ENCODE measurements around the gene HBA2. TPM values are rescaled to one million over a fixed set of nuclear protein-coding genes. Genes with fewer than 3 reads are reported as not detected.
A peak's percentile ranks its signal among the peaks of the same experiment; 100 is the strongest.
"Not testable (repeated sequence)": the region's sequence is repeated elsewhere in the genome, so short reads cannot be mapped to it uniquely, and the experiment has no call there.

The HBA2 gene
- total RNA-seq, 1 donor from 2014 or later: 0.57 TPM

GRCh38 chr16:170788-171187 is 1.9 kb upstream of the HBA2 start:
- no peak overlapping the region for H3K4me3 Mint-ChIP-seq
- peaks cover 61% of the 10 kb centered on the region for H3K27me3 Mint-ChIP-seq (ENCODE audit: insufficient read depth)
- intact Hi-C loops (cut with micrococcal nuclease): no loop called here

GRCh38 chr16:173211-173854 is 657 bp downstream of the HBA2 start:
- DNase-seq (ENCODE audit: low spot score); H3K9me3 Mint-ChIP-seq; H3K36me3 Mint-ChIP-seq (ENCODE audit: low read depth); intact Hi-C loops (cut with micrococcal nuclease); H3K27ac Mint-ChIP-seq; H3K4me3 Mint-ChIP-seq; H3K4me1 Mint-ChIP-seq (ENCODE audit: low read depth): not testable (repeated sequence)
- peaks cover 56% of the 10 kb centered on the region for H3K27me3 Mint-ChIP-seq (ENCODE audit: insufficient read depth)

More at GRCh38 chr16:170788-171187, 1.9 kb upstream of the HBA2 start:
- no peaks in the 10 kb centered on the region for H3K9me3 Mint-ChIP-seq
- no peaks in the 10 kb centered on the region for H3K36me3 Mint-ChIP-seq (ENCODE audit: low read depth)
- peaks cover 5% of the 10 kb centered on the region for H3K4me1 Mint-ChIP-seq (ENCODE audit: low read depth)
- H3K27ac Mint-ChIP-seq: no peak overlapping the region
- DNase-seq (ENCODE audit: low spot score): no peak

DNA sequence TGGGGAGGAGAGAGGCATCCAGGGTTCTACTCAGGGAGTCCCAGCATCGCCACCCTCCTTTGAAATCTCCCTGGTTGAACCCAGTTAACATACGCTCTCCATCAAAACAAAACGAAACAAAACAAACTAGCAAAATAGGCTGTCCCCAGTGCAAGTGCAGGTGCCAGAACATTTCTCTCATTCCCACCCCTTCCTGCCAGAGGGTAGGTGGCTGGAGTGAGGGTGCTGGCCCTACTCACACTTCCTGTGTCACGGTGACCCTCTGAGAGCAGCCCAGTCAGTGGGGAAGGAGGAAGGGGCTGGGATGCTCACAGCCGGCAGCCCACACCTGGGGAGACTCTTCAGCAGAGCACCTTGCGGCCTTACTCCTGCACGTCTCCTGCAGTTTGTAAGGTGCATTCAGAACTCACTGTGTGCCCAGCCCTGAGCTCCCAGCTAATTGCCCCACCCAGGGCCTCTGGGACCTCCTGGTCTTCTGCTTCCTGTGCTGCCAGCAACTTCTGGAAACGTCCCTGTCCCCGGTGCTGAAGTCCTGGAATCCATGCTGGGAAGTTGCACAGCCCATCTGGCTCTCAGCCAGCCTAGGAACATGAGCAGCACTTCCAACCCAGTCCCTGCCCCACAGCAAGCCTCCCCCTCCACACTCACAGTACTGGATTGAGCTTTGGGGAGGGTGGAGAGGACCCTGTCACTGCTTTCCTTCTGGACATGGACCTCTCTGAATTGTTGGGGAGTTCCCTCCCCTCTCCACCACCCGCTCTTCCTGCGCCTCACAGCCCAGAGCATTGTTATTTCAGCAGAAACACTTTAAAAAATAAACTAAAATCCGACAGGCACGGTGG is 1.5 kb downstream of the HBA2 start:
- H3K4me3 Mint-ChIP-seq: peak overlapping the region; percentile 26

DNA sequence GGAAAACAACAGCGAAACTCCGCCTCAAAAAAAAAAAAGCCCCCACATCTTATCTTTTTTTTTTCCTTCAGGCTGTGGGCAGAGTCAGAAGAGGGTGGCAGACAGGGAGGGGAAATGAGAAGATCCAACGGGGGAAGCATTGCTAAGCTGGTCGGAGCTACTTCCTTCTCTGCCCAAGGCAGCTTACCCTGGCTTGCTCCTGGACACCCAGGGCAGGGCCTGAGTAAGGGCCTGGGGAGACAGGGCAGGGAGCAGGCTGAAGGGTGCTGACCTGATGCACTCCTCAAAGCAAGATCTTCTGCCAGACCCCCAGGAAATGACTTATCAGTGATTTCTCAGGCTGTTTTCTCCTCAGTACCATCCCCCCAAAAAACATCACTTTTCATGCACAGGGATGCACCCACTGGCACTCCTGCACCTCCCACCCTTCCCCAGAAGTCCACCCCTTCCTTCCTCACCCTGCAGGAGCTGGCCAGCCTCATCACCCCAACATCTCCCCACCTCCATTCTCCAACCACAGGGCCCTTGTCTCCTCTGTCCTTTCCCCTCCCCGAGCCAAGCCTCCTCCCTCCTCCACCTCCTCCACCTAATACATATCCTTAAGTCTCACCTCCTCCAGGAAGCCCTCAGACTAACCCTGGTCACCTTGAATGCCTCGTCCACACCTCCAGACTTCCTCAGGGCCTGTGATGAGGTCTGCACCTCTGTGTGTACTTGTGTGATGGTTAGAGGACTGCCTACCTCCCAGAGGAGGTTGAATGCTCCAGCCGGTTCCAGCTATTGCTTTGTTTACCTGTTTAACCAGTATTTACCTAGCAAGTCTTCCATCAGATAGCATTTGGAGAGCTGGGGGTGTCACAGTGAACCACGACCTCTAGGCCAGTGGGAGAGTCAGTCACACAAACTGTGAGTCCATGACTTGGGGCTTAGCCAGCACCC is 2.6 kb downstream of the HBA2 start:
- H3K36me3 Mint-ChIP-seq (ENCODE audit: low read depth): no peaks in the 10 kb centered on the region
- H3K27ac Mint-ChIP-seq: no peak overlapping the region
- DNase-seq (ENCODE audit: low spot score): no peak
- peak overlapping the region; percentile 30 for H3K4me3 Mint-ChIP-seq
- H3K4me1 Mint-ChIP-seq (ENCODE audit: low read depth): peaks cover 1% of the 10 kb centered on the region
- peaks cover 61% of the 10 kb centered on the region for H3K27me3 Mint-ChIP-seq (ENCODE audit: insufficient read depth)
- intact Hi-C loops (cut with micrococcal nuclease): no loop called here
- no peaks in the 10 kb centered on the region for H3K9me3 Mint-ChIP-seq

More for the DNA sequence above, 1.5 kb downstream of the HBA2 start:
- H3K36me3 Mint-ChIP-seq (ENCODE audit: low read depth); H3K4me1 Mint-ChIP-seq (ENCODE audit: low read depth); H3K27ac Mint-ChIP-seq; DNase-seq (ENCODE audit: low spot score); intact Hi-C loops (cut with micrococcal nuclease); H3K9me3 Mint-ChIP-seq: not testable (repeated sequence)
- peaks cover 62% of the 10 kb centered on the region for H3K27me3 Mint-ChIP-seq (ENCODE audit: insufficient read depth)

GRCh38 chr16:176006-176405 is 3.3 kb downstream of the HBA2 start:
- H3K36me3 Mint-ChIP-seq (ENCODE audit: low read depth); intact Hi-C loops (cut with micrococcal nuclease); DNase-seq (ENCODE audit: low spot score); H3K9me3 Mint-ChIP-seq; H3K27ac Mint-ChIP-seq; H3K4me3 Mint-ChIP-seq; H3K4me1 Mint-ChIP-seq (ENCODE audit: low read depth): not testable (repeated sequence)
- peaks cover 55% of the 10 kb centered on the region for H3K27me3 Mint-ChIP-seq (ENCODE audit: insufficient read depth)

DNA sequence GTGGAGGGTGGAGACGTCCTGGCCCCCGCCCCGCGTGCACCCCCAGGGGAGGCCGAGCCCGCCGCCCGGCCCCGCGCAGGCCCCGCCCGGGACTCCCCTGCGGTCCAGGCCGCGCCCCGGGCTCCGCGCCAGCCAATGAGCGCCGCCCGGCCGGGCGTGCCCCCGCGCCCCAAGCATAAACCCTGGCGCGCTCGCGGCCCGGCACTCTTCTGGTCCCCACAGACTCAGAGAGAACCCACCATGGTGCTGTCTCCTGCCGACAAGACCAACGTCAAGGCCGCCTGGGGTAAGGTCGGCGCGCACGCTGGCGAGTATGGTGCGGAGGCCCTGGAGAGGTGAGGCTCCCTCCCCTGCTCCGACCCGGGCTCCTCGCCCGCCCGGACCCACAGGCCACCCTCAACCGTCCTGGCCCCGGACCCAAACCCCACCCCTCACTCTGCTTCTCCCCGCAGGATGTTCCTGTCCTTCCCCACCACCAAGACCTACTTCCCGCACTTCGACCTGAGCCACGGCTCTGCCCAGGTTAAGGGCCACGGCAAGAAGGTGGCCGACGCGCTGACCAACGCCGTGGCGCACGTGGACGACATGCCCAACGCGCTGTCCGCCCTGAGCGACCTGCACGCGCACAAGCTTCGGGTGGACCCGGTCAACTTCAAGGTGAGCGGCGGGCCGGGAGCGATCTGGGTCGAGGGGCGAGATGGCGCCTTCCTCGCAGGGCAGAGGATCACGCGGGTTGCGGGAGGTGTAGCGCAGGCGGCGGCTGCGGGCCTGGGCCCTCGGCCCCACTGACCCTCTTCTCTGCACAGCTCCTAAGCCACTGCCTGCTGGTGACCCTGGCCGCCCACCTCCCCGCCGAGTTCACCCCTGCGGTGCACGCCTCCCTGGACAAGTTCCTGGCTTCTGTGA is 4.1 kb downstream of the HBA2 start, which contains the start of gene HBA1:
HBA1 (plus strand) TSS at position 204 of the 906 bp plus-strand sequence; CDS start at position 241, 37 bp downstream.
- H3K27ac Mint-ChIP-seq; intact Hi-C loops (cut with micrococcal nuclease); H3K4me1 Mint-ChIP-seq (ENCODE audit: low read depth); H3K36me3 Mint-ChIP-seq (ENCODE audit: low read depth); DNase-seq (ENCODE audit: low spot score); H3K9me3 Mint-ChIP-seq: not testable (repeated sequence)
- Mint-ChIP-seq H3K27me3 (ENCODE audit: insufficient read depth) (peaks cover 50% of the 10 kb centered on the region), H3K4me3 (peak within 1 kb of the TSS; percentile 30)

DNA sequence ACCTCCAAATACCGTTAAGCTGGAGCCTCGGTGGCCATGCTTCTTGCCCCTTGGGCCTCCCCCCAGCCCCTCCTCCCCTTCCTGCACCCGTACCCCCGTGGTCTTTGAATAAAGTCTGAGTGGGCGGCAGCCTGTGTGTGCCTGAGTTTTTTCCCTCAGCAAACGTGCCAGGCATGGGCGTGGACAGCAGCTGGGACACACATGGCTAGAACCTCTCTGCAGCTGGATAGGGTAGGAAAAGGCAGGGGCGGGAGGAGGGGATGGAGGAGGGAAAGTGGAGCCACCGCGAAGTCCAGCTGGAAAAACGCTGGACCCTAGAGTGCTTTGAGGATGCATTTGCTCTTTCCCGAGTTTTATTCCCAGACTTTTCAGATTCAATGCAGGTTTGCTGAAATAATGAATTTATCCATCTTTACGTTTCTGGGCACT is 4.7 kb downstream of the HBA2 start:
- Mint-ChIP-seq H3K4me3 (peak overlapping the region; percentile 15), H3K4me1 (ENCODE audit: low read depth) (no peaks in the 10 kb centered on the region), H3K27me3 (ENCODE audit: insufficient read depth) (peaks cover 46% of the 10 kb centered on the region), H3K9me3 (no peaks in the 10 kb centered on the region), H3K27ac (no peak overlapping the region), H3K36me3 (ENCODE audit: low read depth) (no peaks in the 10 kb centered on the region)
- DNase-seq (ENCODE audit: low spot score): no peak
- intact Hi-C loops (cut with micrococcal nuclease): no loop called here

DNA sequence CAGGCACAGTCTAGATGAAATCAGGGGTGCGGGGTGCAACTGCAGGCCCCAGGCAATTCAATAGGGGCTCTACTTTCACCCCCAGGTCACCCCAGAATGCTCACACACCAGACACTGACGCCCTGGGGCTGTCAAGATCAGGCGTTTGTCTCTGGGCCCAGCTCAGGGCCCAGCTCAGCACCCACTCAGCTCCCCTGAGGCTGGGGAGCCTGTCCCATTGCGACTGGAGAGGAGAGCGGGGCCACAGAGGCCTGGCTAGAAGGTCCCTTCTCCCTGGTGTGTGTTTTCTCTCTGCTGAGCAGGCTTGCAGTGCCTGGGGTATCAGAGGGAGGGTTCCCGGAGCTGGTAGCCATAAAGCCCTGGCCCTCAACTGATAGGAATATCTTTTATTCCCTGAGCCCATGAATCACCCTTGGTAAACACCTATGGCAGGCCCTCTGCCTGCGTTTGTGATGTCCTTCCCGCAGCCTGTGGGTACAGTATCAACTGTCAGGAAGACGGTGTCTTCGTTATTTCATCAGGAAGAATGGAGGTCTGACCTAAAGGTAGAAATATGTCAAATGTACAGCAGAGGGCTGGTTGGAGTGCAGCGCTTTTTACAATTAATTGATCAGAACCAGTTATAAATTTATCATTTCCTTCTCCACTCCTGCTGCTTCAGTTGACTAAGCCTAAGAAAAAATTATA is 5.4 kb downstream of the HBA2 start:
- no peak for DNase-seq (ENCODE audit: low spot score)
- H3K27ac Mint-ChIP-seq: no peak overlapping the region
- no peaks in the 10 kb centered on the region for H3K4me1 Mint-ChIP-seq (ENCODE audit: low read depth)
- peaks cover 46% of the 10 kb centered on the region for H3K27me3 Mint-ChIP-seq (ENCODE audit: insufficient read depth)
- H3K36me3 Mint-ChIP-seq (ENCODE audit: low read depth): no peaks in the 10 kb centered on the region
- intact Hi-C loops (cut with micrococcal nuclease): no loop called here
- H3K9me3 Mint-ChIP-seq: no peaks in the 10 kb centered on the region
- no peak overlapping the region for H3K4me3 Mint-ChIP-seq

DNA sequence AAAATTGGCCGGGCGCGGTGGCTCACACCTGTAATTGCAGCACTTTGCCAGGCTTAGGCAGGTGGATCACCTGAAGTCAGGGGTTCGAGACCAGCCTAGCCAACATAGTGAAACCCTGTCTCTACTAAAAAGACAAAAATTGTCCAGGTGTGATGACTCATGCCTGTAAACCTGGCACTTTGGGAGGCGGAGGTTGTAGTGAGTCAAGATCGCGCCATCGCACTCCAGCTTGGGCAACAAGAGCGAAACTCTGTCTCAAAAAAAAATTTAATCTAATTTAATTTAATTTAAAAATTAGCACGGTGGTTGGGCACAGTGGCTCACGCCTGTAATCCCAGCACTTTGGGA is 6.0 kb downstream of the HBA2 start:
- H3K27me3 Mint-ChIP-seq (ENCODE audit: insufficient read depth): peaks cover 42% of the 10 kb centered on the region
- intact Hi-C loops (cut with micrococcal nuclease): no loop called here

GRCh38 chr16:179211-180092 is 6.8 kb downstream of the HBA2 start:
- Mint-ChIP-seq H3K36me3 (ENCODE audit: low read depth) (no peaks in the 10 kb centered on the region), H3K4me3 (peak overlapping the region; percentile 51), H3K4me1 (ENCODE audit: low read depth) (no peaks in the 10 kb centered on the region), H3K27me3 (ENCODE audit: insufficient read depth) (peaks cover 40% of the 10 kb centered on the region), H3K27ac (no peak overlapping the region), H3K9me3 (no peaks in the 10 kb centered on the region)
- intact Hi-C loops (cut with micrococcal nuclease): loop anchor here (2.0 to 5.0 kb wide), 2 partner anchors 13 to 183 kb away; no protein-coding TSS in a partner anchor
- no peak for DNase-seq (ENCODE audit: low spot score)

More for the DNA sequence above, 6.0 kb downstream of the HBA2 start:
- H3K36me3 Mint-ChIP-seq (ENCODE audit: low read depth): no peaks in the 10 kb centered on the region
- H3K9me3 Mint-ChIP-seq: no peaks in the 10 kb centered on the region
- no peak overlapping the region for H3K4me3 Mint-ChIP-seq
- H3K4me1 Mint-ChIP-seq (ENCODE audit: low read depth): no peaks in the 10 kb centered on the region
- H3K27ac Mint-ChIP-seq: no peak overlapping the region
- DNase-seq (ENCODE audit: low spot score): no peak
